GM04503 (cell line): ENCODE results near the gene CATSPER1.

Experiments
- DNase-seq: peaks from one replicate; pipeline ENCODE4 v3.0.0-alpha.2; 2012; ENCODE audit warnings: low read depth

The CATSPER1 gene

DNA sequence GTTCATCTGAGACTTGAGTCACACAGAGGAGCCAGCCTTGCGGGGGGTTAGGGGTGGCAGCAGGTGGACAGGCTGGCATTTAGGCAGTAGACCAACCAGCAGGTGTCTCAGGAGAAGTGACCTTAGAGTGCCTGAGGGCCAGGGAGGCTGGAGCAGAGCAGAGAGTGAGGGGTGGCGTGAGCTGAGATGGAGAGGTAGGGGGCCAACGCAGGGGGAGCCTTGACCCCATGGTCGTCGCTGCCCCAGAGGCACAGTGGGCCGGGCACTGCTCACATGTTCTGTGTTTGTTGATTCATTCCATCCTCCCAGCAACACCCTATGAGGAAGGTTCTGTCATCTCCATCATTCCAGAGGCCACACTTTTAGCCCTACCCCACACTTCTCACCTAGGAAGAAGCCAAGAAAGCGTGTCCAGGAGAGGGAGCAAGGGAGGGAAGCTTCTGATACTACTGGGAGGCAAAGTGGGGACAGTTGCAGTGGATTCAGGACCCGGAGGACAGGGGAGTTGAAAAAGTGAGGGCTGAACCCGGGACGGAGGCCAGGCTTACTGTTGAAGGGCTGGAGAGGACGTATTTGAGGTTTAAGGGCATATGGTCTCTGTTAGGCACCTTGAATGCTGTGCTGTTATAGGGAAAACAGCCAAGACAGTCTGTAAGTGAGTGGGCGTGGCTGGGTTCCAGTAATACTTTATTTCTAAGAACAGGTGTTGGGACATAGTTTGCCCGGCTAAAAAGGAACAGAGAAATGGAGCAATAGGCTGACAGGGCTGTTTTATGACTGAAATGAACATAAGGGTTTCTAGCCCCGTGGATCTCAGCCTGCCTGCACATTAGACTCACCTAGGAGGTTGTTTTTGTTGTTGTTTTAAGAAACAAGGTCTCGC, 57.4 kb downstream of the CATSPER1 start:
- no peak for DNase-seq

DNA sequence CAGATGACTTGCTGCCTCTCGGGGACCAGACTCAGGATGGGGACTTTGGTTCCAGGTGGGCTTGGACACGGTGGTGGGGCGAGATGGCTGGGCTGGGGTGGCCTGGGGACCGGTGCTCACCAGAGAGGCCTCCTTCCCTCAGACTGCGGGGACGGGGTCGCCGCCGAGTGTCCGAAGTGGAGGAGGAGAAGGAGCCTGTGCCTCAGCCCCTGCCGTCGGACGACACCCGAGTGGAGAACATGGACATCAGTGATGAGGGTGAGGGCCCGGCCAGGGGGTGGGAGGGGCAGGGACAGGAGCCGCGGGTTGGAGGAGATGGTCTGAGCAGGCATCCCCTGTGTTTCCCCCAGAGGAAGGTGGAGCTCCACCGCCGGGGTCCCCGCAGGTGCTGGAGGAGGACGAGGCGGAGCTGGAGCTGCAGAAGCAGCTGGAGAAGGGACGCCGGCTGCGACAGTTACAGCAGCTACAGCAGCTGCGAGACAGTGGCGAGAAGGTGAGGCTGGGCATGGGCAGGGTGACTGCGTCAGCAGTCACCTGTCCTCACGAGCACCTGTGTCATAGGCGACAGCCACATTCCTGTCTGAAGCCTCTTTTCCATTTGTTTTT, 58.8 kb downstream of the CATSPER1 start:
- DNase-seq = no peak
